ENCODE measurements around the gene SERPINA5.

The SERPINA5 gene

GRCh38 chr14:94555991-94556390 is 25.2 kb upstream of the SERPINA5 start:
- H3K4me3 ChIP-seq (ENCODE audit: control insufficient read depth, low read depth, low read length) = no peak overlapping the region
- no peak for TF ChIP-seq CTCF (conservative IDR thresholded peaks at IDR 0.05; ENCODE audit: control insufficient read depth, insufficient read depth, low read depth, low read length)
- no peak for DNase-seq (ENCODE audit: low read depth)

GRCh38 chr14:94557327-94557726 is 23.9 kb upstream of the SERPINA5 start:
- no peak for TF ChIP-seq CTCF (conservative IDR thresholded peaks at IDR 0.05; ENCODE audit: control insufficient read depth, insufficient read depth, low read depth, low read length)
- H3K4me3 ChIP-seq (ENCODE audit: control insufficient read depth, low read depth, low read length) = no peak overlapping the region
- no peak for DNase-seq (ENCODE audit: low read depth)

GRCh38 chr14:94558842-94559241 is 22.4 kb upstream of the SERPINA5 start:
- no peak for DNase-seq (ENCODE audit: low read depth)
- H3K4me3 ChIP-seq (ENCODE audit: control insufficient read depth, low read depth, low read length) = no peak overlapping the region
- TF ChIP-seq CTCF (conservative IDR thresholded peaks at IDR 0.05; ENCODE audit: control insufficient read depth, insufficient read depth, low read depth, low read length) = no peak

GRCh38 chr14:94559638-94560290 is 21.5 kb upstream of the SERPINA5 start:
- DNase-seq (ENCODE audit: low read depth) = no peak
- no peak for TF ChIP-seq CTCF (conservative IDR thresholded peaks at IDR 0.05; ENCODE audit: control insufficient read depth, insufficient read depth, low read depth, low read length)
- H3K4me3 ChIP-seq (ENCODE audit: control insufficient read depth, low read depth, low read length) = no peak overlapping the region

- H3K4me3 ChIP-seq (ENCODE audit: control insufficient read depth, low read depth, low read length) = no peak overlapping the region
- DNase-seq (ENCODE audit: low read depth) = no peak
- no peak for TF ChIP-seq CTCF (conservative IDR thresholded peaks at IDR 0.05; ENCODE audit: control insufficient read depth, insufficient read depth, low read depth, low read length)
Observed at GRCh38 chr14:94560291-94560665, 20.9 kb upstream of the SERPINA5 start.

- H3K4me3 ChIP-seq (ENCODE audit: control insufficient read depth, low read depth, low read length) = no peak within 1 kb of the TSS
- DNase-seq (ENCODE audit: low read depth) = no peak
- TF ChIP-seq CTCF (conservative IDR thresholded peaks at IDR 0.05; ENCODE audit: control insufficient read depth, insufficient read depth, low read depth, low read length) = no peak
Observed at GRCh38 chr14:94560751-94561655, 20.2 kb upstream of the SERPINA5 start, which contains the start of gene SERPINA4. SERPINA4 (plus strand) TSS chr14:94561442; CDS start chr14:94563483, 2,041 bp downstream.
